GM12872 (cell line): ENCODE measurements around the gene IGFBP6.

Source experiments
- CTCF ChIP-seq: IDR thresholded peaks from 3 replicates; pipeline ENCODE4 v1.5.1; 2011; ENCODE audit warnings: low read depth, mild to moderate bottlenecking, low read length, moderate library complexity; ENCODE audit not compliant: insufficient read depth

The IGFBP6 gene

GRCh38 chr12:53107122-53107521 is 9.7 kb downstream of the IGFBP6 start:
- TF ChIP-seq CTCF = no peak

GRCh38 chr12:53113136-53113705 is 15.8 kb downstream of the IGFBP6 start:
- no peak for TF ChIP-seq CTCF

- no peak for TF ChIP-seq CTCF
Measured at GRCh38 chr12:53113951-53114350, 16.5 kb downstream of the IGFBP6 start.

- no peak for TF ChIP-seq CTCF
Measured at GRCh38 chr12:53115112-53115890, 17.8 kb downstream of the IGFBP6 start.

- no peak for TF ChIP-seq CTCF
Measured at GRCh38 chr12:53115891-53116648, 18.6 kb downstream of the IGFBP6 start.

- TF ChIP-seq CTCF = no peak
Measured at GRCh38 chr12:53118751-53119300, 21.4 kb downstream of the IGFBP6 start.
